HEK293 (cell line): ENCODE results near the gene C11orf87.

Experiments
- CTCF ChIA-PET: fragments of 350-600 bp; formaldehyde crosslinking; extraction: SDS; loops from one replicate; lab custom pipeline; 2021; ENCODE audit warnings: antibody characterized with exemption; lab: Yijun Ruan, JAX
- POLR2A ChIA-PET: fragments of 300-600 bp; formaldehyde crosslinking; extraction: SDS; loops from one replicate; lab custom pipeline; 2020; ENCODE audit warnings: antibody characterized with exemption, inconsistent platforms; lab: Yijun Ruan, JAX
- H3K27ac ChIP-seq: fragments of 200-500 bp; sonication (Bioruptor generic); 2 replicates; pipeline ENCODE4 v1.5.1; 2014; ENCODE audit warnings: low read depth, low read length, control low read depth, inconsistent platforms; ENCODE audit errors: extremely low read depth
- H3K36me3 ChIP-seq, 2 experiments: fragments of 200-500 bp in 1 of 2; sonication (Bioruptor generic) in 1 of 2; 1 replicate in 1 of 2; 2 replicates in 1 of 2; pipeline ENCODE4 v1.5.1; 2014 to 2017; ENCODE audit warnings: inconsistent platforms in 2 of 2, low read length in 2 of 2; ENCODE audit not compliant: control insufficient read depth in 2 of 2, insufficient read depth in 1 of 2
- H3K4me1 ChIP-seq: fragments of 200-500 bp; sonication (Bioruptor generic); 2 replicates; pipeline ENCODE4 v1.5.1; 2014; ENCODE audit warnings: mild to moderate bottlenecking, low read length, inconsistent platforms; ENCODE audit not compliant: control insufficient read depth, insufficient read depth
- H3K4me3 ChIP-seq: 2 replicates; pipeline ENCODE4 v1.5.1; 2011; ENCODE audit warnings: low read depth, mild to moderate bottlenecking, control low read depth, low read length, moderate library complexity
- H3K9me3 ChIP-seq: fragments of 200-500 bp; sonication (Bioruptor generic); 2 replicates; pipeline ENCODE4 v1.5.1; 2014; ENCODE audit warnings: low read depth, low read length, inconsistent platforms; ENCODE audit not compliant: control insufficient read depth, insufficient read depth
- HOXA7 ChIP-seq: sonication (generic); formaldehyde crosslinking; IDR thresholded peaks from 2 replicates; pipeline ENCODE4 v1.8.1; 2022; ENCODE audit warnings: missing genetic modification reagents, borderline replicate concordance
- MZF1 ChIP-seq: fragments of 450-650 bp; formaldehyde crosslinking; IDR thresholded peaks from 2 replicates; pipeline ENCODE4 v1.5.1; 2017; ENCODE audit warnings: missing biosample characterization, missing genetic modification characterization, borderline replicate concordance
- PBX3 ChIP-seq: sonication (generic); formaldehyde crosslinking; IDR thresholded peaks from 2 replicates; pipeline ENCODE4 v1.8.1; 2022; ENCODE audit warnings: mild to moderate bottlenecking, moderate library complexity, missing genetic modification reagents
- RBAK ChIP-seq: fragments of 450-650 bp; formaldehyde crosslinking; IDR thresholded peaks from 2 replicates; pipeline ENCODE4 v1.5.1; 2016; ENCODE audit warnings: missing biosample characterization, missing genetic modification characterization
- ZBTB10 ChIP-seq: fragments of 450-650 bp; formaldehyde crosslinking; IDR thresholded peaks from 2 replicates; pipeline ENCODE4 v1.5.1; 2016; ENCODE audit warnings: missing biosample characterization, missing genetic modification characterization
- ZBTB48 ChIP-seq: fragments of 450-650 bp; formaldehyde crosslinking; IDR thresholded peaks from 2 replicates; pipeline ENCODE4 v1.5.1; 2016; ENCODE audit warnings: missing biosample characterization, missing genetic modification characterization
- ZNF202 ChIP-seq: fragments of 450-650 bp; formaldehyde crosslinking; IDR thresholded peaks from 2 replicates; pipeline ENCODE4 v1.5.1; 2016; ENCODE audit warnings: missing biosample characterization, missing genetic modification characterization, borderline replicate concordance
- ZNF239 ChIP-seq: fragments of 450-650 bp; formaldehyde crosslinking; IDR thresholded peaks from 2 replicates; pipeline ENCODE4 v1.5.1; 2016; ENCODE audit warnings: missing biosample characterization, missing genetic modification characterization
- ZNF280C ChIP-seq: fragments of 450-650 bp; formaldehyde crosslinking; IDR thresholded peaks from 2 replicates; pipeline ENCODE4 v1.5.1; 2016; ENCODE audit warnings: missing biosample characterization, missing genetic modification characterization
- ZNF473 ChIP-seq: fragments of 450-650 bp; formaldehyde crosslinking; IDR thresholded peaks from 2 replicates; pipeline ENCODE4 v1.5.1; 2017; ENCODE audit warnings: missing biosample characterization, missing genetic modification characterization
- ZNF510 ChIP-seq: fragments of 450-650 bp; formaldehyde crosslinking; IDR thresholded peaks from 2 replicates; pipeline ENCODE4 v1.5.1; 2018; ENCODE audit warnings: mild to moderate bottlenecking, missing genetic modification characterization, missing biosample characterization; ENCODE audit not compliant: insufficient replicate concordance
- ZNF529 ChIP-seq: fragments of 450-650 bp; formaldehyde crosslinking; IDR thresholded peaks from 2 replicates; pipeline ENCODE4 v1.5.1; 2017; ENCODE audit warnings: missing genetic modification characterization, missing biosample characterization; ENCODE audit not compliant: insufficient replicate concordance
- ZNF555 ChIP-seq: fragments of 450-650 bp; formaldehyde crosslinking; conservative IDR thresholded peaks from 2 replicates; pipeline ENCODE4 v1.5.1; 2017; ENCODE audit warnings: missing biosample characterization, mild to moderate bottlenecking, missing genetic modification characterization, inconsistent platforms
- ZNF645 ChIP-seq: fragments of 450-650 bp; formaldehyde crosslinking; IDR thresholded peaks from 2 replicates; pipeline ENCODE4; 2016; ENCODE audit warnings: missing biosample characterization, missing genetic modification characterization
- ZNF785 ChIP-seq: fragments of 450-650 bp; formaldehyde crosslinking; IDR thresholded peaks from 2 replicates; pipeline ENCODE4 v1.5.1; 2016; ENCODE audit warnings: missing biosample characterization, missing genetic modification characterization
- TF ChIP-seq, protein P1 (sequence below): fragments of 450-650 bp; formaldehyde crosslinking; IDR thresholded peaks from 2 replicates; pipeline ENCODE4 v1.5.1; 2017; ENCODE audit warnings: missing biosample characterization, missing genetic modification characterization
- TF ChIP-seq, protein P2 (sequence below): fragments of 450-650 bp; formaldehyde crosslinking; IDR thresholded peaks from 2 replicates; pipeline ENCODE4 v1.5.1; 2016; ENCODE audit warnings: missing biosample characterization, missing genetic modification characterization
- TF ChIP-seq, protein P3 (sequence below): fragments of 450-650 bp; formaldehyde crosslinking; IDR thresholded peaks from 2 replicates; pipeline ENCODE4 v1.5.1; 2016; ENCODE audit warnings: missing biosample characterization, missing genetic modification characterization
- TF ChIP-seq, protein P4 (sequence below): fragments of 450-650 bp; formaldehyde crosslinking; IDR thresholded peaks from 2 replicates; pipeline ENCODE4 v1.5.1; 2016; ENCODE audit warnings: missing biosample characterization, missing genetic modification characterization

Gene C11orf87

GRCh38 chr11:109443052-109443451 is 21.1 kb downstream of the C11orf87 start:
- no peak overlapping the region for H3K27ac ChIP-seq
- H3K9me3 ChIP-seq = no peaks in the 10 kb centered on the region
- no peaks in the 10 kb centered on the region for H3K36me3 ChIP-seq
- POLR2A ChIA-PET = no interaction called here
- CTCF ChIA-PET = no interaction called here
- no peak overlapping the region for H3K4me3 ChIP-seq
- TF ChIP-seq ZBTB10 (tag by site-specific recombination) = no peak
- TF ChIP-seq RBAK (tag by site-specific recombination) = no peak
- no peak for TF ChIP-seq ZNF202 (tag by site-specific recombination)
- no peak for TF ChIP-seq ZNF529 (tag by site-specific recombination)
- TF ChIP-seq, protein P1, sequence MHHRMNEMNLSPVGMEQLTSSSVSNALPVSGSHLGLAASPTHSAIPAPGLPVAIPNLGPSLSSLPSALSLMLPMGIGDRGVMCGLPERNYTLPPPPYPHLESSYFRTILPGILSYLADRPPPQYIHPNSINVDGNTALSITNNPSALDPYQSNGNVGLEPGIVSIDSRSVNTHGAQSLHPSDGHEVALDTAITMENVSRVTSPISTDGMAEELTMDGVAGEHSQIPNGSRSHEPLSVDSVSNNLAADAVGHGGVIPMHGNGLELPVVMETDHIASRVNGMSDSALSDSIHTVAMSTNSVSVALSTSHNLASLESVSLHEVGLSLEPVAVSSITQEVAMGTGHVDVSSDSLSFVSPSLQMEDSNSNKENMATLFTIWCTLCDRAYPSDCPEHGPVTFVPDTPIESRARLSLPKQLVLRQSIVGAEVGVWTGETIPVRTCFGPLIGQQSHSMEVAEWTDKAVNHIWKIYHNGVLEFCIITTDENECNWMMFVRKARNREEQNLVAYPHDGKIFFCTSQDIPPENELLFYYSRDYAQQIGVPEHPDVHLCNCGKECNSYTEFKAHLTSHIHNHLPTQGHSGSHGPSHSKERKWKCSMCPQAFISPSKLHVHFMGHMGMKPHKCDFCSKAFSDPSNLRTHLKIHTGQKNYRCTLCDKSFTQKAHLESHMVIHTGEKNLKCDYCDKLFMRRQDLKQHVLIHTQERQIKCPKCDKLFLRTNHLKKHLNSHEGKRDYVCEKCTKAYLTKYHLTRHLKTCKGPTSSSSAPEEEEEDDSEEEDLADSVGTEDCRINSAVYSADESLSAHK (tag by site-specific recombination) = no peak
- no peak for TF ChIP-seq ZBTB48 (tag by site-specific recombination)
- no peak for TF ChIP-seq HOXA7 (CRISPR knock-in tag)
- no peak for TF ChIP-seq ZNF645 (tag by site-specific recombination)
- no peak for TF ChIP-seq ZNF239
- TF ChIP-seq, protein P2, sequence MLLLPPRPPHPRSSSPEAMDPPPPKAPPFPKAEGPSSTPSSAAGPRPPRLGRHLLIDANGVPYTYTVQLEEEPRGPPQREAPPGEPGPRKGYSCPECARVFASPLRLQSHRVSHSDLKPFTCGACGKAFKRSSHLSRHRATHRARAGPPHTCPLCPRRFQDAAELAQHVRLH = no peak
- TF ChIP-seq ZNF785 (tag by site-specific recombination) = no peak
- TF ChIP-seq, protein P3, sequence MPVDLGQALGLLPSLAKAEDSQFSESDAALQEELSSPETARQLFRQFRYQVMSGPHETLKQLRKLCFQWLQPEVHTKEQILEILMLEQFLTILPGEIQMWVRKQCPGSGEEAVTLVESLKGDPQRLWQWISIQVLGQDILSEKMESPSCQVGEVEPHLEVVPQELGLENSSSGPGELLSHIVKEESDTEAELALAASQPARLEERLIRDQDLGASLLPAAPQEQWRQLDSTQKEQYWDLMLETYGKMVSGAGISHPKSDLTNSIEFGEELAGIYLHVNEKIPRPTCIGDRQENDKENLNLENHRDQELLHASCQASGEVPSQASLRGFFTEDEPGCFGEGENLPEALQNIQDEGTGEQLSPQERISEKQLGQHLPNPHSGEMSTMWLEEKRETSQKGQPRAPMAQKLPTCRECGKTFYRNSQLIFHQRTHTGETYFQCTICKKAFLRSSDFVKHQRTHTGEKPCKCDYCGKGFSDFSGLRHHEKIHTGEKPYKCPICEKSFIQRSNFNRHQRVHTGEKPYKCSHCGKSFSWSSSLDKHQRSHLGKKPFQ (tag by site-specific recombination) = no peak
- no peaks in the 10 kb centered on the region for H3K4me1 ChIP-seq

DNA sequence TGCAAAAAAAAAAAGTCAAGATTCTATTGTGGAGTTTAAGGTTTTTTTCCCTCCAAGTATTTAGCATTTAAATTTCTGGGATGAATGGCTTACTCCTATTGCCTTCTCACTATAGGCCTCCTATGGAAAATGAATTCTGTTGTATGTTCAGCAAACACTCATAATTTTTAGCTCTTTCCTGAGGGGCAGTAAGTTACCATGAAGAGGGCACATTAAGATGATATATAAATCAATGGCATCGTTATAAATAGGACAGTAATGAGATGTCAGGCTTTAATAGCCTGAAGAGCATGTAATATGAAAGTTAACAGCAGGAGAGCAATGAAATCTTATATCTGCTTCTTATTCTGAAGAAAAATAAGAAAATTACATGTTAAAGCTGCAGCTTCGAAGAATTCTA is 32.9 kb downstream of the C11orf87 start:
- POLR2A ChIA-PET = no interaction called here

More for the DNA sequence above, 32.9 kb downstream of the C11orf87 start:
- H3K36me3 ChIP-seq = no peaks in the 10 kb centered on the region
- H3K27ac ChIP-seq = no peak overlapping the region
- H3K9me3 ChIP-seq = no peaks in the 10 kb centered on the region
- CTCF ChIA-PET = interaction anchor here (0.6 kb wide), 2 partner anchors 11 to 15 kb away, joined by 3 to 4 read pairs; no protein-coding TSS in a partner anchor
- no peak overlapping the region for H3K4me3 ChIP-seq
- TF ChIP-seq PBX3 (CRISPR knock-in tag) (no peak), ZNF280C (tag by site-specific recombination) (no peak), MZF1 (no peak), ZNF555 (no peak), RBAK (tag by site-specific recombination) (no peak), ZNF473 (tag by site-specific recombination) (no peak), ZNF510 (tag by site-specific recombination) (no peak)
- TF ChIP-seq, protein P4, sequence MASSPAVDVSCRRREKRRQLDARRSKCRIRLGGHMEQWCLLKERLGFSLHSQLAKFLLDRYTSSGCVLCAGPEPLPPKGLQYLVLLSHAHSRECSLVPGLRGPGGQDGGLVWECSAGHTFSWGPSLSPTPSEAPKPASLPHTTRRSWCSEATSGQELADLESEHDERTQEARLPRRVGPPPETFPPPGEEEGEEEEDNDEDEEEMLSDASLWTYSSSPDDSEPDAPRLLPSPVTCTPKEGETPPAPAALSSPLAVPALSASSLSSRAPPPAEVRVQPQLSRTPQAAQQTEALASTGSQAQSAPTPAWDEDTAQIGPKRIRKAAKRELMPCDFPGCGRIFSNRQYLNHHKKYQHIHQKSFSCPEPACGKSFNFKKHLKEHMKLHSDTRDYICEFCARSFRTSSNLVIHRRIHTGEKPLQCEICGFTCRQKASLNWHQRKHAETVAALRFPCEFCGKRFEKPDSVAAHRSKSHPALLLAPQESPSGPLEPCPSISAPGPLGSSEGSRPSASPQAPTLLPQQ = no peak
- no peaks in the 10 kb centered on the region for H3K4me1 ChIP-seq
